AG10803 (cell line): ENCODE results near the gene FAM237B.

ENCODE experiments used
- DNase-seq: peaks from one replicate; pipeline ENCODE4 v3.0.0; 2010; ENCODE audit warnings: low read depth
- H3K4me3 ChIP-seq: 2 replicates; pipeline ENCODE4 v1.5.1; 2011; ENCODE audit warnings: mild to moderate bottlenecking, low read length, control low read depth
- CTCF ChIP-seq: conservative IDR thresholded peaks from 2 replicates; pipeline ENCODE4 v1.5.1; 2011; ENCODE audit warnings: mild to moderate bottlenecking, low read length, control low read depth, inconsistent platforms

The FAM237B gene

GRCh38 chr7:90313907-90314306 is 7.2 kb downstream of the FAM237B start:
- no peak overlapping the region for H3K4me3 ChIP-seq
- no peak for TF ChIP-seq CTCF
- no peak for DNase-seq

GRCh38 chr7:90312745-90313144 is 8.4 kb downstream of the FAM237B start:
- TF ChIP-seq CTCF: peak; percentile 36
- no peak overlapping the region for H3K4me3 ChIP-seq
- DNase-seq: peak; percentile 3

GRCh38 chr7:90311175-90311574 is 9.9 kb downstream of the FAM237B start:
- no peak for DNase-seq
- TF ChIP-seq CTCF: no peak
- H3K4me3 ChIP-seq: no peak overlapping the region

GRCh38 chr7:90309872-90310271 is 11.2 kb downstream of the FAM237B start:
- no peak for DNase-seq
- no peak overlapping the region for H3K4me3 ChIP-seq
- TF ChIP-seq CTCF: no peak

GRCh38 chr7:90303241-90303640 is 17.9 kb downstream of the FAM237B start:
- no peak overlapping the region for H3K4me3 ChIP-seq
- TF ChIP-seq CTCF: no peak
- peak; percentile 2 for DNase-seq

- no peak overlapping the region for H3K4me3 ChIP-seq
- DNase-seq: peak; percentile 81
- peak; percentile 93 for TF ChIP-seq CTCF
Measured at GRCh38 chr7:90298145-90299038, 22.7 kb downstream of the FAM237B start.
